ENCODE measurements around the gene GINM1. TPM values are rescaled to one million over a fixed set of nuclear protein-coding genes. Genes with fewer than 3 reads are reported as not detected.

The GINM1 gene
- total RNA-seq, 1 donor from 2014 or later, result 39.3 TPM

DNA sequence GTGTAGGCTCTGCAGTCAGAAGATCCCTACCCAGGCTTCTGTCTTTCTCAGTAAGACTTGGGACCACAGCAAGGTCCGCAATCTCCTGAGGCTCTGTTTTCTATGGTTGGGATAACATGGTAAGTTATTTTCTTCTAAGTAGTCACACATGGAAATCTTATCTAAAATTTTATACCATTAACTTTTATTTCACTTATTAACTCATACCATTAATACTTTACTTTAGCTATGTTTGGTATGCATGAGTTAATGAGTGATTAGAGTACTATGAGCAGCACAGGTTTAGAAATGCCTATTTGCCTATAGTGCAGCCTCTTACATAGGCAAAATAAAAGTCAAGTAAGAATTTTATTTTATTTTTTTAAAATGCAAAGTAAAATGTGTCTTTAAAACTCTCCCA is 27.2 kb downstream of the GINM1 start:
- intact Hi-C loops (cut with DNase I), result no loop called here
- no peaks in the 10 kb centered on the region for H3K27me3 ChIP-seq (ENCODE audit: low read depth)
- DNase-seq (no peak), ATAC-seq (no peak)
- H3K9me3 ChIP-seq, result no peaks in the 10 kb centered on the region
- H3K27ac ChIP-seq, result no peak overlapping the region
- H3K4me1 ChIP-seq, result no peaks in the 10 kb centered on the region
- H3K4me3 ChIP-seq, result no peak overlapping the region
- peaks cover 87% of the 10 kb centered on the region for H3K36me3 ChIP-seq
- no peak for TF ChIP-seq CTCF (IDR thresholded peaks at IDR 0.05)

GRCh38 chr6:149600508-149600907 is 34.3 kb downstream of the GINM1 start:
- no peak overlapping the region for H3K27ac ChIP-seq
- H3K9me3 ChIP-seq, result no peaks in the 10 kb centered on the region
- no peak overlapping the region for H3K4me3 ChIP-seq
- H3K36me3 ChIP-seq, result peaks cover 68% of the 10 kb centered on the region
- TF ChIP-seq CTCF (IDR thresholded peaks at IDR 0.05), result no peak
- ATAC-seq (no peak), DNase-seq (no peak)
- no peaks in the 10 kb centered on the region for H3K4me1 ChIP-seq
- intact Hi-C loops (cut with DNase I), result no loop called here
- no peaks in the 10 kb centered on the region for H3K27me3 ChIP-seq (ENCODE audit: low read depth)

DNA sequence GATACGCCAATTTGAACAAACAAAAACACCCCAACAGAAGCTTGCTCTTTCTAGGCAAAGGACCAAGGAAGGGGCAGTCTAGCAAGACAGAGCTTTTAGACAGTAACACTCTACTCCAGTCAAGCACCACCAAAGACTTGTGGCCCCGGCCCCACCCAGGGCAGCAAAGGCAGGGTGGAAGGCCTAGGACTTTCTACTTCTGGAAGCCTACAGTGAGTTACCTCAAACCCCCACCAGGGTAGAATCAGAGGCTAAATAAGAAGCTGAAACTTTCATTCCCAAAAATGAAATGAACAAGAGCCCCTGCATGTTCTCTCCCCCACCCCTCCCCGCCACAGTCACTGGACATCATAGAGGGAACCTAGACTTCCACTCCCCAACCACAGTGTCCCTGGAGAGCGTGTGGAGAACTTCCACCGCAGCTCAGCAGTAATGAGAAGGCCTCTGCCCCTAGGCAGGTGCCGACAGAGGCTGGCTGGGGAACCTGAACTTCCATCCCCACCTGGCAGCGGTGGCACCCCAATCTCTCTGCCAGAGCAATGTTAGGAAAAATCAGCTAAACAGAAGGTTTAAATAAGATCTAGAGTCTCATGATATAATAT is 42.3 kb downstream of the GINM1 start:
- intact Hi-C loops (cut with DNase I), result no loop called here
- no peaks in the 10 kb centered on the region for H3K4me1 ChIP-seq
- no peak for TF ChIP-seq CTCF (IDR thresholded peaks at IDR 0.05)
- ATAC-seq, result no peak
- DNase-seq, result no peak
- no peak overlapping the region for H3K27ac ChIP-seq
- H3K36me3 ChIP-seq, result peaks cover 11% of the 10 kb centered on the region
- H3K9me3 ChIP-seq, result peaks cover 2% of the 10 kb centered on the region
- H3K27me3 ChIP-seq (ENCODE audit: low read depth), result no peaks in the 10 kb centered on the region
- no peak overlapping the region for H3K4me3 ChIP-seq

- TF ChIP-seq CTCF (IDR thresholded peaks at IDR 0.05), result no peak
- no peak overlapping the region for H3K27ac ChIP-seq
- peaks cover 8% of the 10 kb centered on the region for H3K9me3 ChIP-seq
- ATAC-seq (no peak), DNase-seq (no peak)
- H3K36me3 ChIP-seq, result peaks cover 37% of the 10 kb centered on the region
- no peaks in the 10 kb centered on the region for H3K27me3 ChIP-seq (ENCODE audit: low read depth)
- intact Hi-C loops (cut with DNase I), result no loop called here
- H3K4me1 ChIP-seq, result no peaks in the 10 kb centered on the region
- no peak overlapping the region for H3K4me3 ChIP-seq
Observed at GRCh38 chr6:149614337-149614736, 48.2 kb downstream of the GINM1 start.

GRCh38 chr6:149615805-149616204 is 49.6 kb downstream of the GINM1 start:
- Histone ChIP-seq H3K27me3 (ENCODE audit: low read depth) (no peaks in the 10 kb centered on the region), H3K9me3 (peaks cover 8% of the 10 kb centered on the region), H3K4me3 (no peak overlapping the region), H3K4me1 (no peaks in the 10 kb centered on the region), H3K27ac (no peak overlapping the region), H3K36me3 (peaks cover 48% of the 10 kb centered on the region)
- TF ChIP-seq CTCF (IDR thresholded peaks at IDR 0.05), result no peak
- intact Hi-C loops (cut with DNase I), result no loop called here
- DNase-seq (no peak), ATAC-seq (no peak)

Measured in lower lobe of right lung (tissue), 2 donors.